Activated T-helper 1 cell treated with anti-CD3 and anti-CD28 coated beads, Interleukin-12 subunit alpha, Interleukin-12 subunit beta, Interleukin-2, Interleukin-4 antibody, amounts not matched to agents 30 ng/mL and 10 ng/mL and 1 ng/mL, durations not matched to agents 14 hours and 24 hours and 36 hours (primary cell): ENCODE measurements around the gene CDC14A. TPM values are rescaled to one million over a fixed set of nuclear protein-coding genes. Genes with fewer than 3 reads are reported as not detected.

Experiments
- DNase-seq: peaks from one replicate; pipeline ENCODE4 v3.0.0; 2021; ENCODE audit warnings: low spot score
- H3K27ac Mint-ChIP-seq: one replicate; pipeline ENCODE4 v1.8.0; 2021; ENCODE audit warnings: mild to moderate bottlenecking, mixed read lengths
- H3K27me3 Mint-ChIP-seq: one replicate; pipeline ENCODE4 v1.8.0; 2022; ENCODE audit warnings: mild to moderate bottlenecking, moderate library complexity, mixed read lengths; ENCODE audit not compliant: insufficient read depth
- H3K36me3 Mint-ChIP-seq: one replicate; pipeline ENCODE4 v1.8.0; 2021; ENCODE audit warnings: low read depth, mixed read lengths
- H3K4me1 Mint-ChIP-seq: one replicate; pipeline ENCODE4 v1.8.0; 2021; ENCODE audit warnings: low read depth, mixed read lengths
- H3K4me3 Mint-ChIP-seq: one replicate; pipeline ENCODE4 v1.8.0; 2021; ENCODE audit warnings: mild to moderate bottlenecking, moderate library complexity, mixed read lengths
- H3K9me3 Mint-ChIP-seq: one replicate; pipeline ENCODE4 v1.8.0; 2021; ENCODE audit warnings: mixed read lengths
- intact Hi-C: fragments of 100-400 bp; cut with micrococcal nuclease; formaldehyde crosslinking; loops from one replicate; pipeline ENCODE4 v1.15.1; 2024
- total RNA-seq: library from RNA; stranded (reverse); gene quantifications from 2 replicates; pipeline ENCODE4 v1.2.3, GENCODE V29; 2022

Gene CDC14A
- total RNA-seq, 1 donor from 2014 or later: 11.2 TPM

DNA sequence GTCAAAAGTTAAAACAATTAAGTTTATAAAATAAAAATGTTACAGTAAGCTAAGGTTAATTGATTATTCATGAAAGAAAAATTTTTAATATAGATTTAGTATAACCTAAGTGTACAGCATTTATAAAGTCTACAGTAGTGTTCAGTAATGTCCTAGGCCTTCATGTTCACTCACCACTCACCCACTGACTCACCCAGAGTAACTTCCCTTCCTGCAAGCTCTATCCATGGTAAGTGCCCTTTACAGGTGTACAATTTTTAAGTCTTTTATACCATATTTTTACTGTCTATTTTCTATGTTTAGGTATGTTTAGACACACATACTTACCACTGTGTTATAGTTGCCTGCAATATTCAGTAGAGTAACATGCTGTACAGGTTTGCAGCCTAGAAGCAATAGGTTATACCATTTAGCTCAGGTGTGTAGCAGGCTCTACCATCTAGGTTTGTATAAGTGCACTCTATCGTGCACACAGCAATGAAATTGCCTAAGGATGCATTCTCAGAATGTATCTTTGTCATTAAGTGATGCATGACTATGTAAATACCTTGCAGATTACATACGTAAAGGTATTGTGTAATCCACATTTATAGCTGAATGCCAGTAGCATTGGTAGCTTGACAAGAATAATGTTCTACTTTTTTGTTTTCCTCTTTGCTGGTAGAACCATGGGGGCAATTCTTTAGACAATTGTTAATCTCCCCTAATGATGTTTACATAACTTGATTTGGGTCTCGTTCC is 149.9 kb downstream of the CDC14A start:
- intact Hi-C loops: no loop called here
- Mint-ChIP-seq H3K4me3 (no peak overlapping the region), H3K27ac (no peak overlapping the region), H3K27me3 (no peaks in the 10 kb centered on the region), H3K4me1 (no peaks in the 10 kb centered on the region), H3K36me3 (peaks cover 61% of the 10 kb centered on the region), H3K9me3 (no peaks in the 10 kb centered on the region)
- DNase-seq: no peak

DNA sequence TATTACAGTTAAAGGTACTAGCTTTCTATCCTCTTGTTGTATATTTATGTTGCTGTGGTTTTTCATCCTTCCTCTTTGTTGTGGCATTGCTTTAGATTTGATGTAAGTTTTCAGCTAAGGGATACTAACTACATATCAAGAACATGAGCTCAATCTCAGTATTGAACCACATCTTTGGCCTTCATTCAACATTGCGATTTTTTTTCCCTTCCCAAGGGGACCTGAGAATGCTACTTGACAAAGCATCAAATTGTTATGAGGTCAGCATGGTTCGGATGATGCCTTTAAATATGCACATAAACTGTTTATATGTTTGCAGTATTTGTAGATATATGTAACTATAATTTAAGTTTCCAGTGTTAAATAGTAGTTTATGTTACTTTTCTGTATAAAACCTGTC is 153.9 kb downstream of the CDC14A start:
- H3K27ac Mint-ChIP-seq: no peak overlapping the region
- H3K36me3 Mint-ChIP-seq: peaks cover 39% of the 10 kb centered on the region
- H3K9me3 Mint-ChIP-seq: no peaks in the 10 kb centered on the region
- no peak overlapping the region for H3K4me3 Mint-ChIP-seq
- intact Hi-C loops: no loop called here
- DNase-seq: no peak
- H3K27me3 Mint-ChIP-seq: no peaks in the 10 kb centered on the region
- H3K4me1 Mint-ChIP-seq: no peaks in the 10 kb centered on the region

- no peaks in the 10 kb centered on the region for H3K9me3 Mint-ChIP-seq
- no peaks in the 10 kb centered on the region for H3K4me1 Mint-ChIP-seq
- H3K27me3 Mint-ChIP-seq: no peaks in the 10 kb centered on the region
- no peak for DNase-seq
- intact Hi-C loops: no loop called here
- H3K27ac Mint-ChIP-seq: no peak overlapping the region
- no peak overlapping the region for H3K4me3 Mint-ChIP-seq
- peaks cover 17% of the 10 kb centered on the region for H3K36me3 Mint-ChIP-seq
Measured at GRCh38 chr1:100510451-100510850, 158.1 kb downstream of the CDC14A start.

- H3K27ac Mint-ChIP-seq: no peak overlapping the region
- H3K4me3 Mint-ChIP-seq: no peak overlapping the region
- H3K9me3 Mint-ChIP-seq: no peaks in the 10 kb centered on the region
- peaks cover 12% of the 10 kb centered on the region for H3K36me3 Mint-ChIP-seq
- H3K4me1 Mint-ChIP-seq: no peaks in the 10 kb centered on the region
- intact Hi-C loops: no loop called here
- DNase-seq: no peak
- H3K27me3 Mint-ChIP-seq: no peaks in the 10 kb centered on the region
Measured at GRCh38 chr1:100511058-100511457, 158.8 kb downstream of the CDC14A start.

GRCh38 chr1:100511773-100512172 is 159.5 kb downstream of the CDC14A start:
- no peaks in the 10 kb centered on the region for H3K9me3 Mint-ChIP-seq
- no peak for DNase-seq
- intact Hi-C loops: no loop called here
- no peaks in the 10 kb centered on the region for H3K27me3 Mint-ChIP-seq
- peaks cover 10% of the 10 kb centered on the region for H3K36me3 Mint-ChIP-seq
- no peak overlapping the region for H3K27ac Mint-ChIP-seq
- H3K4me1 Mint-ChIP-seq: no peaks in the 10 kb centered on the region
- H3K4me3 Mint-ChIP-seq: no peak overlapping the region

- no peak for DNase-seq
- Mint-ChIP-seq H3K9me3 (no peaks in the 10 kb centered on the region), H3K27me3 (no peaks in the 10 kb centered on the region), H3K36me3 (peaks cover 11% of the 10 kb centered on the region), H3K4me3 (no peak overlapping the region), H3K27ac (no peak overlapping the region), H3K4me1 (no peaks in the 10 kb centered on the region)
- intact Hi-C loops: no loop called here
Measured at GRCh38 chr1:100512803-100513352, 160.6 kb downstream of the CDC14A start.

DNA sequence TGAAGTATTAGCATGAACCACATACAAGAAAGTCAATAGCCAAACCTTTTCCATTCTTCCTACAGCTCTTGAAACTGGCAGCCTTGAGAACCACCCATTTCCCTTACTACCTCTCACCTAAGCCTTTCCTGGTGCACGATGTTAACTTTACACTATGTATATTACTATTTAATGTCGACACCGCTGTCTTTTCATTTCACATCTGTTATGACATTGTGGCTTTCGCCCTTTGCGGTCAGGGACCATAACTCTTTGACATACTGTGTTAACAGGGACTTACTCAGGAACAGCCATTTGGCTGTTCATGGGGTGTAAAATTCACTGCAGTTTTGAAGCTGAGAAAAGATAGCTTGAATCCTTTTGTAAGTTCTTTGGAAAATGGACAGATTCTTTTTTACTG is 164.6 kb downstream of the CDC14A start:
- intact Hi-C loops: no loop called here
- no peak overlapping the region for H3K4me3 Mint-ChIP-seq
- no peaks in the 10 kb centered on the region for H3K9me3 Mint-ChIP-seq
- peaks cover 12% of the 10 kb centered on the region for H3K36me3 Mint-ChIP-seq
- H3K4me1 Mint-ChIP-seq: no peaks in the 10 kb centered on the region
- no peaks in the 10 kb centered on the region for H3K27me3 Mint-ChIP-seq
- no peak overlapping the region for H3K27ac Mint-ChIP-seq
- no peak for DNase-seq

DNA sequence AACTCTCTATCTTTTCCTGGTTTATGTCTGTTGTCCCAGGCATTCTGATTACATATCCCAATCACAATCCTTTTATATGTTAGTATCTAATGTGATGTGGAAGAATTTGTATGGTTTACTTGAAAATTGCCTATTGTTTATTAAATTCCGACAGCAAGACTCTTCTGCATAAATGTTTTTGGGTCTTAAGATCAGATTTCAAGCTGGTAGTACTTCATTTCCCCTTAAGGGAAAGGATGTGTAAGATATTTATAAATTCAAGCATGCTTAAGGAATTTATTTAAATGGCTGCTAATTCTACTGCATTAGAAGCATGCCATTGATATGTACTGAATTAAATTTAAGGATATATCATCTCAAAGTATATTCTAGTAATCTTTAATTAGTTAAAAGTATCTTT is 165.2 kb downstream of the CDC14A start:
- H3K4me1 Mint-ChIP-seq: no peaks in the 10 kb centered on the region
- peaks cover 15% of the 10 kb centered on the region for H3K36me3 Mint-ChIP-seq
- intact Hi-C loops: no loop called here
- H3K27me3 Mint-ChIP-seq: no peaks in the 10 kb centered on the region
- no peak overlapping the region for H3K27ac Mint-ChIP-seq
- no peak for DNase-seq
- no peak overlapping the region for H3K4me3 Mint-ChIP-seq
- no peaks in the 10 kb centered on the region for H3K9me3 Mint-ChIP-seq

GRCh38 chr1:100518023-100518422 is 165.7 kb downstream of the CDC14A start:
- no peak for DNase-seq
- Mint-ChIP-seq H3K27ac (no peak overlapping the region), H3K4me1 (no peaks in the 10 kb centered on the region), H3K36me3 (peaks cover 15% of the 10 kb centered on the region), H3K27me3 (no peaks in the 10 kb centered on the region), H3K4me3 (no peak overlapping the region), H3K9me3 (no peaks in the 10 kb centered on the region)
- intact Hi-C loops: no loop called here

- no peaks in the 10 kb centered on the region for H3K27me3 Mint-ChIP-seq
- no peak for DNase-seq
- H3K27ac Mint-ChIP-seq: no peak overlapping the region
- H3K4me3 Mint-ChIP-seq: no peak overlapping the region
- intact Hi-C loops: no loop called here
- H3K9me3 Mint-ChIP-seq: no peaks in the 10 kb centered on the region
- peaks cover 13% of the 10 kb centered on the region for H3K36me3 Mint-ChIP-seq
- no peaks in the 10 kb centered on the region for H3K4me1 Mint-ChIP-seq
Measured at GRCh38 chr1:100523038-100523652, 170.8 kb downstream of the CDC14A start.

DNA sequence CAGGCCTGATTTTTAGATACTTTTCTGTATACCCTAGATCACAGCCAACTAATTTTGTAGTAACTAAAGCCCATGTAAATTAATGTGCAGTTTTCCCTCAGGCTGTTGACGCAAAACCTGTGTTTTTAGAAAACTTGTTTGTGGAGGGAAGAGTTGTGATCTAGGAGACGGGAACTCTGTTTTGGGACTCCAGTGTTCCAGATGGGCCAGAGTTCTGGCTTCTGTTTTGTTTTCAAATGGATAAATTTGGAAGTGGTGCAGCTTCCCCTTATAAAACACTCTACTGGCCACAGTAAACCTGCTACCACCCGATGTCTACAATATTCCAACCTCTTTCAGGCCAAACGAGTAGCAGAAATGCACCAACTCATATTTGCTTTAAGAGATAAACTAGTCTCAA is 172.0 kb downstream of the CDC14A start:
- H3K27ac Mint-ChIP-seq: no peak overlapping the region
- H3K9me3 Mint-ChIP-seq: no peaks in the 10 kb centered on the region
- H3K4me3 Mint-ChIP-seq: no peak overlapping the region
- H3K4me1 Mint-ChIP-seq: no peaks in the 10 kb centered on the region
- DNase-seq: no peak
- intact Hi-C loops: no loop called here
- no peaks in the 10 kb centered on the region for H3K27me3 Mint-ChIP-seq
- peaks cover 6% of the 10 kb centered on the region for H3K36me3 Mint-ChIP-seq

DNA sequence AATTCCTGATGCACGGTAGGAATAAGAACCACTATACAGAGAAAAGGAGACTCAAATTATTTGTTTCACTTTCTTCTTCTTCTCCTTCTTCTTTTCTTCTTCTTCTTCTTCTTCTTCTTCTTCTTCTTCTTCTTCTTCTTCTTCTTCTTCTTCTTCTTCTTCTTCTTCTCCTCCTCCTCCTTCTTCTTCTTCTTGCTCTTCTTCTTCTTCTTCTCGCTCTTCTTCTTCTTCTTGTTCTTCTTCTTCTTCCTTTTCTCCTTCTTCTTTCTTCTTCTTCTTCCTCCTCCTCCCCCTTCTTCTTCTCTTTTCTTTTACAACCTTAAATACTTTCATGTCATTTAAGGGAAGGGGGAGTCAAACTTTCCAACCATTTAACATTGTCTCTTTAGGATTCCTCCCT is 174.6 kb downstream of the CDC14A start:
- Mint-ChIP-seq H3K27ac (no peak overlapping the region), H3K9me3 (no peaks in the 10 kb centered on the region), H3K4me1 (peaks cover 17% of the 10 kb centered on the region), H3K27me3 (no peaks in the 10 kb centered on the region), H3K4me3 (no peak overlapping the region), H3K36me3 (peaks cover 4% of the 10 kb centered on the region)
- DNase-seq: no peak
- intact Hi-C loops: no loop called here

DNA sequence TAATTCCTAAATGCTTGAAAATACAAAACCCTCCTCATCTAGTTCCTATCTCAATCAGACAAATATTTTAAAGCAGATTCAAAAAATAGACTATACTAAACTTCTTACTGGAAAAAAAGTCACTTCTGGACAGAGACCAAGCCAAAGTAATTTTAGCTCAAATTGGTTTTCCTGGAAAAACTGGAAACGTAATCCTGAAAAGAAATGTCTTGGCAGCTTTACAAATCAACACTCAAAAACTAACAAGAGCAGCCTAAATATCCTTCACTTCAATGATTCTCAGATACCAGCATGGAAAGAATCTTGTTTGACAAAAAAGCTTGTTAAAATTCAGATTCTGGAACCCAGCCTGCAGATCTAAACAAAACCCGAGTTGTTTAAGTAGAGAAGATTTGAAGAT is 176.6 kb downstream of the CDC14A start:
- Mint-ChIP-seq H3K4me1 (peaks cover 28% of the 10 kb centered on the region), H3K36me3 (no peaks in the 10 kb centered on the region), H3K4me3 (no peak overlapping the region), H3K9me3 (no peaks in the 10 kb centered on the region), H3K27ac (no peak overlapping the region), H3K27me3 (peaks cover 5% of the 10 kb centered on the region)
- intact Hi-C loops: no loop called here
- DNase-seq: no peak
